GM20000 (cell line): ENCODE results near the gene CPLX3.

Experiments
- DNase-seq: peaks from one replicate; pipeline ENCODE4 v3.0.0; 2012; ENCODE audit warnings: low spot score
- TF ChIP-seq, protein P1 (sequence below): IDR thresholded peaks from 2 replicates; pipeline ENCODE4 v1.5.1; 2012; ENCODE audit warnings: mild to moderate bottlenecking, control low read depth; ENCODE audit errors: extremely low read depth, missing control alignments

CPLX3 gene

DNA sequence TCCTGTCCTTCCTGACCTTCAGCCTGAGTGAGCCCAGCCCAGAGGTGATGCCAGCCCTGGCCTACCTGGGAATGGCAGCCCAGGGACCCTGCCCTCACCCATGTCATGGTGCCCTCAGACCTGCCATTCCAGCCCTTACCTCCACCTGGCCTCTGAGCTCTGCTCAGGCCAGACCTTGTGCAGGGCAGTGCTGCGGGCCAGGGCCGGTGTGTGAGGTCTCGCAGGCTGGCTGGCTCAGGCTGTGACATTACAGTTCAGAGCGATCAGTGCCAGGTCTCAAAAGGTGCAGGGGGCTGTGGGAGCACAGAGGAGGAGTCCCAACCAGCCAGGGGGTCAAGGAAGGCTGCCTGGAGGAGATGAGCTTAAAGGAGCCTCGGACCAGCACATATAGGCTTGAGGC is 6.4 kb upstream of the CPLX3 start:
- no peak for DNase-seq
- TF ChIP-seq, protein P1, sequence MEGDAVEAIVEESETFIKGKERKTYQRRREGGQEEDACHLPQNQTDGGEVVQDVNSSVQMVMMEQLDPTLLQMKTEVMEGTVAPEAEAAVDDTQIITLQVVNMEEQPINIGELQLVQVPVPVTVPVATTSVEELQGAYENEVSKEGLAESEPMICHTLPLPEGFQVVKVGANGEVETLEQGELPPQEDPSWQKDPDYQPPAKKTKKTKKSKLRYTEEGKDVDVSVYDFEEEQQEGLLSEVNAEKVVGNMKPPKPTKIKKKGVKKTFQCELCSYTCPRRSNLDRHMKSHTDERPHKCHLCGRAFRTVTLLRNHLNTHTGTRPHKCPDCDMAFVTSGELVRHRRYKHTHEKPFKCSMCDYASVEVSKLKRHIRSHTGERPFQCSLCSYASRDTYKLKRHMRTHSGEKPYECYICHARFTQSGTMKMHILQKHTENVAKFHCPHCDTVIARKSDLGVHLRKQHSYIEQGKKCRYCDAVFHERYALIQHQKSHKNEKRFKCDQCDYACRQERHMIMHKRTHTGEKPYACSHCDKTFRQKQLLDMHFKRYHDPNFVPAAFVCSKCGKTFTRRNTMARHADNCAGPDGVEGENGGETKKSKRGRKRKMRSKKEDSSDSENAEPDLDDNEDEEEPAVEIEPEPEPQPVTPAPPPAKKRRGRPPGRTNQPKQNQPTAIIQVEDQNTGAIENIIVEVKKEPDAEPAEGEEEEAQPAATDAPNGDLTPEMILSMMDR = no peak

DNA sequence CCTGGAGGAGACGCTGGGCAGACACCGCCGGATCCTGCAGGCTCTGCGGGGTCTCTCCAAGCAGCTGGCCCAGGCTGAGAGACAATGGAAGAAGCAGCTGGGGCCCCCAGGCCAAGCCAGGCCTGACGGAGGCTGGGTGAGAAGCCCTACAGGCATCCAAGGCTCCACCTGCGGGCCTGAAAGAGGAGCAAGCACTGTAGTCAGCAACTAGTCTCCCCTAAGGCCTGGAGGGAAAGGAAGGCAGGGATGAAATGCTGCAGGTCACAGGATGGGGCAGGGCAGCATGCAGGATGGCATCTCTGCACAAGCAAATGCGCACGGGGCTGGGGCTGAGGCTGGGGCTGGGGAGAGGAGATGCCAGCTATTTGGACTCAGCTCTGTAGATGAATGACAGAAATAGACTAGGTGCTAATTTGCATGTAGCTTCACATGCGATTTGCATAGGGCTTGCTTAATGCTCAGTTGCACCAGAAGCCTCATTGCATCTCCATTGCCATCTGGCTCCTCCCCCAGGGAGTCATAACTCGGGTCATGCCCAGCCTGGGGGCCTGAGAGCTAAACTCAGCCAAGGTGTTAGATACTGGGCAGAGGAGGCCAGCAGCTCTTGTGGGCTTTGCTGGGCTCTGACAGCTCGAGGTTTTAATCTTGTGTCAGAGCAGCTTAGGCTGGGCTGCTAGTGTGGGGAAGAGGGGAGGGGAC is 5.2 kb upstream of the CPLX3 start:
- DNase-seq = peak; percentile 75
- TF ChIP-seq, protein P1 = no peak

DNA sequence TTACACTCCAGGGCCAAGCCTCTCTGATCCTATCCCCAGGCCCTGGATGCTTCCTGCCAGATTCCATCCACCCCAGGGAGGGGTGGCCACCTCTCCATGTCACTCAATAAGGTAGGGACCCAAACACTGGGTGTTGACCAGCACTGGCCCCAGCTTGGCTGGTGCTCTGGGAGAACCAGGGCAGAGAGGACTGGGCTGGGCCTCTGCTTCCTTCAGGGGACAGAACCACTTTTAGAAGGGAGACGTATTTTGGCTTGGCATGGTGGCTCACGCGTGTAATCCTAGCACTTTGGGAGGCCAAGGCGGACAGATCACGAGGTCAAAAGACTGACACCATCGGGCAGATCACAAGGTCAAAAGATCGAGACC is 4.7 kb upstream of the CPLX3 start:
- TF ChIP-seq, protein P1 = no peak
- DNase-seq = no peak

DNA sequence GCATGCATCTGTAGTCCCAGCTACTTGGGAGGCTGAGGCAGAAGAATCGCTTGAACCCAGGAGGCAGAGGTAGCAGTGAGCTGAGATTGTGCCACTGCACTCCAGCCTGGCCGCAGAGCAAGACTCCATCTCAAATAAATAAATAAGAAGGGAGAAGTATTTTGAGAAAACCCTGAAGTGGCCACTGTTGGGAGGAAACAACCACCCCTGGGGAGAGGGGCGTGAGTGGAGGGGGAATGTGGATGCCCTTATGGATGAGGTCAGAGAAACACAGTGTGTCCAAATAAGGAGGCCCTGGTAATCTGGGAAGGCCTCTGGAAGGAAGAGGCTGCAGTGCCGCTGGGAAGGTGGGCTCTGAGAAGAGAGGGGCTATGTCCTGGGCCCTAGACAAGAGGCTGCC is 4.2 kb upstream of the CPLX3 start:
- DNase-seq = no peak
- TF ChIP-seq, protein P1 = no peak

DNA sequence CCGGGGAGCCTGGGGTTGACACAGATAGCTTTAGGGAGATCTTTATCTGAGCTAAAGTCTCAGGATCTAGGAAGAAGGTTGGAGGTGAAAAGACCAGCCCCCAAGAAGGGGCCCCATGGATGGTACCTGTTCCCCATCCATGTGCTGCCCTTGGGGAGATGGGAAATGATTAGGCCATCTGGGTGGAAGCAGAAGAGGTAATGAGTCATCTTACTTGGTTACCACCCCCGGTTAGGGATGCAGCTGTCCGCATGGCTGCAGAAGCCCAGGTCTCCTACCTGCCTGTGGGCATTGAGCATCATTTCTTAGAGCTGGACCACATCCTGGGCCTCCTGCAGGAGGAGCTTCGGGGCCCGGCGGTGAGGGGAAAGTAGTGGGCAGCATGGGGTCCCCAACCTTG is 3.1 kb upstream of the CPLX3 start:
- TF ChIP-seq, protein P1 = no peak
- no peak for DNase-seq

DNA sequence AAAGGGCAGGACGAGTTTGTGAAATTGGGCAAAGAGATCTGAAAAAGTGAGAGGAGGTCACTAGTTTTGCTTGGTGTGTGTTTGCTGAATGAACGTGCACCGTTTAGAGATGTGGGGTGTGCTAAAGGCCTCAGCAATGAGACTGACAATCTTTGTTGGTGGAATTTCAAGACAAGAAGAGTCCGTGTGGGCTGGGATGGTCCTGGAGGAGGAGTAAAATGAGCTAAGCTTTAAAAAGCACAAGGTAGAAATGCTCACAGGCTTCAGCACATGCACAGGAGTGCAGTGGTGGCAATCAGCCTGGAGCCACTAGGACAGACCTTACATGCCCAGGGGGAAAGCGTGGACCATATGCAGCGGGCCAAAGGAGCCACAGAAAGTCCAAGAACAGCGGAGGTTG is 1.5 kb upstream of the CPLX3 start:
- DNase-seq = no peak
- TF ChIP-seq, protein P1 = no peak

DNA sequence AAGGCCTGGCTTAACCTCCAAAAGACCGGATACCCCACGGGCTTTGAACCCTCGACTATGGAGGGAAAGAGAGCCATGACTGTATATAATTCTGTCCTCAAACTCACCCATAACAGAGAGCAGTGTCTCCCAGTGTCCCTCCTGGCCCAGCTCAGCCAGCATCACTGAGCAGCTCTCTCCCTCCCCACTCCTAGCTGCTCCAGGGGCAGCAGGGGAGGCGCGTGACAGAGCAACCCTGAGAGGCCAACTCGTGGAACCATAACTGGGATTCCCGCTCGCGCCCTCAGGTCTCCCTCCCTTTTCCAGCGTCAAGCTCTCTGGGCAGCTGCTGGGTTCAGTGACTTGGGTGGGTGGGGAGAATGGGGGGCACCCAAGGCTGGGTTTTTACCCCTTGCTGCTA is 561 bp upstream of the CPLX3 start:
- TF ChIP-seq, protein P1 = no peak
- no peak for DNase-seq
